ENCODE data around the gene SMU1. TPM values are rescaled to one million over a fixed set of nuclear protein-coding genes. Genes with fewer than 3 reads are reported as not detected.

Gene SMU1
- total RNA-seq (10 to 100 TPM; 14.9 to 18.5 (median 17.3) TPM), polyA plus RNA-seq (1 to 10 TPM; 5.8 to 8.5 TPM)
- long read RNA-seq, donor 1, full-length matches to known transcripts: 32 of 37 reads
- long read RNA-seq, donor 1, partial matches to known transcripts: 2 of 37 reads
- long read RNA-seq, donor 1, other reads (novel, unspliced or antisense): 3 of 37 reads
- long read RNA-seq, donor 2, full-length matches to known transcripts: 29 of 39 reads
- long read RNA-seq, donor 2, partial matches to known transcripts: 4 of 39 reads
- long read RNA-seq, donor 2, other reads (novel, unspliced or antisense): 6 of 39 reads
- long read RNA-seq, donor 3, full-length matches to known transcripts: 72 of 96 reads
- long read RNA-seq, donor 3, partial matches to known transcripts: 7 of 96 reads
- long read RNA-seq, donor 3, other reads (novel, unspliced or antisense): 17 of 96 reads

DNA sequence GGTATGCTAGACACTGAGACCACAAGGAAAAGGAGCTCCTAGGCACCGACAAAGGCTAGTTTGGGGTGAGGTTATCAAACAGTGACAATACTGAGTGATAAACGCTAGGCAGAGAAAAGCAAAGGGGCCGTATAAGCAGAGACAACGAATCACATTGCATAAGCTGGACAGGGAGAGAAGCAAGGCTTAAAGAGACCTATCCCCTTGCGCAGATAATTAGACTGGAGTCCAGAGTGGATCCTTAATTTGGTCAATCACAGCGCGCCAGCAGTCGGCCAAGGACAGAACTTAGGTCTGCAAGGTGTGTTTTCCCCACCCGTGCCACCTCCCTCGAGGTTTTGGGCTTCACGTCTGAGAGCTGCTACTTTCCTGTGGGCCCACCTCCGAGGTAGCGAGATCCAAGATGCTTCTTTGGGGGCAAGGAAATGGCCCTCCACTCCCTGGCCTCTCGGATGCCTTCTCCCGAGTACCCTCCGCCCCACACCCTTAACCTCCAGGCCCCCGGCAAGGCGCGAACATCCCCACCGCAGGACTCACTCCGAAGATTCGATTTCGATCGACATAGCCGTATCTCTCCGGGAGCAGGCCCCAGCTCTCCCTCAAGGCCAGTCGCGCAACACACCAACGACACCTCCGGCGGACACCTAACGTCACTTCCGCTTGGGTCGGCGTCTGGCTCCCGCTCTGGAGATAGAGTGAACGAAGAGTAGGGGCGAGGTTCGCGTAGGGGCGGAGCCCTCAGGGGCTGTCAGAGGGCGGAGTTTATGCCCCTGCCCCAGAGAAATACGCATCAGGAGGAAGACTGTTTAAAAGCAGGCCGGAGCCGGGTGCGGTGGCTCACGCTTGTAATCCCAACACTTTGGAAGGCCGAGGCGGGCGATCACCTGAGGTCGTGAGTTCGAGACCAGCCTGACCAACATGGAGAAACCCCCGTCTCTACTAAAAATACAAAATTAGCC is at the start of gene SMU1:
Gene SMU1, minus strand, starts transcription at position 629 of the 959 bp plus-strand sequence. Its CDS starts 66 bp downstream, at position 563.
- H3K4me1 ChIP-seq: peaks cover 0 to 44% (median 20%) of the 10 kb centered on the region in 9 donors
- no peaks in the 10 kb centered on the region for H3K9me3 ChIP-seq
- WGBS, 2 donors: 0 to 1% methylated on average over 53 of the region's 53 CpGs
- TF ChIP-seq, protein P1, sequence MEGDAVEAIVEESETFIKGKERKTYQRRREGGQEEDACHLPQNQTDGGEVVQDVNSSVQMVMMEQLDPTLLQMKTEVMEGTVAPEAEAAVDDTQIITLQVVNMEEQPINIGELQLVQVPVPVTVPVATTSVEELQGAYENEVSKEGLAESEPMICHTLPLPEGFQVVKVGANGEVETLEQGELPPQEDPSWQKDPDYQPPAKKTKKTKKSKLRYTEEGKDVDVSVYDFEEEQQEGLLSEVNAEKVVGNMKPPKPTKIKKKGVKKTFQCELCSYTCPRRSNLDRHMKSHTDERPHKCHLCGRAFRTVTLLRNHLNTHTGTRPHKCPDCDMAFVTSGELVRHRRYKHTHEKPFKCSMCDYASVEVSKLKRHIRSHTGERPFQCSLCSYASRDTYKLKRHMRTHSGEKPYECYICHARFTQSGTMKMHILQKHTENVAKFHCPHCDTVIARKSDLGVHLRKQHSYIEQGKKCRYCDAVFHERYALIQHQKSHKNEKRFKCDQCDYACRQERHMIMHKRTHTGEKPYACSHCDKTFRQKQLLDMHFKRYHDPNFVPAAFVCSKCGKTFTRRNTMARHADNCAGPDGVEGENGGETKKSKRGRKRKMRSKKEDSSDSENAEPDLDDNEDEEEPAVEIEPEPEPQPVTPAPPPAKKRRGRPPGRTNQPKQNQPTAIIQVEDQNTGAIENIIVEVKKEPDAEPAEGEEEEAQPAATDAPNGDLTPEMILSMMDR (IDR thresholded peaks at IDR 0.05): no peak
- peak within 1 kb of the TSS; percentile 63 to 96 (median 91) for H3K27ac ChIP-seq
- intact Hi-C loops (cut with DNase I): no loop called here
- H3K36me3 ChIP-seq: peaks cover 0 to 30% (median 18%) of the 10 kb centered on the region in 9 donors
- ATAC-seq (peak; percentile 96 to 99 (median 98)), DNase-seq (peak; percentile 96 to 97)
- H3K4me3 ChIP-seq: peak within 1 kb of the TSS; percentile 41 to 90 (median 77)
- H3K27me3 ChIP-seq: no peaks in the 10 kb centered on the region

DNA sequence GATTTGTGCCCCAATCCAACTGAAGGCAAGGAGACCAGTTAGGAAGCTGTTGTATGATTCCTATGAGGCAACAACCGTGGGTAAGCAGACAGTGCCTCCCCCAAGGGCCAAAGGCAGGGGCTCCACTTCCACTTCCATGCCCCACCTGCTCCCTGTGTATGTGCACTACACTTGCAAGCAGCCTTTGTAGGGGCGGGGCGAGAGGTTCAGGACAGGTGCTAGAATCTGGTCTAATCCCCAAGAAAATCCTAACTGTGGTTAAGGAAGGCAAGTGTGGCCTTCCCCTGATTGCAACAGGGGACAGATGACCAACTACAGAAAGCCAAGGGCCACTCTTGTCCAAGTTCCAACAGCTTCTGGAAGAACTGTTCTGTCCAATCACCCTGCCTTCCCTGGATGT is 49.0 kb upstream of the SMU1 start:
- WGBS, 2 donors: 87 to 92% methylated on average over 3 of the region's 3 CpGs
- Histone ChIP-seq H3K9me3 (no peaks in the 10 kb centered on the region), H3K4me1 (peaks cover 8 to 63% (median 48%) of the 10 kb centered on the region in 9 donors), H3K27ac (peak overlapping the region in 8 of 10 donors; percentile 16 to 61 (median 44)), H3K27me3 (no peaks in the 10 kb centered on the region), H3K4me3 (no peak overlapping the region), H3K36me3 (peaks cover 0 to 96% (median 17%) of the 10 kb centered on the region in 9 donors)
- no peak for DNase-seq
- no peak for ATAC-seq
- TF ChIP-seq, protein P1 (IDR thresholded peaks at IDR 0.05): no peak
- intact Hi-C loops (cut with DNase I): loop anchor here in 2 of 10 donors (5.0 kb wide), 1 partner anchor 42 kb away; the partner anchor contains the start of gene B4GALT1 (in 2 of the 2)

DNA sequence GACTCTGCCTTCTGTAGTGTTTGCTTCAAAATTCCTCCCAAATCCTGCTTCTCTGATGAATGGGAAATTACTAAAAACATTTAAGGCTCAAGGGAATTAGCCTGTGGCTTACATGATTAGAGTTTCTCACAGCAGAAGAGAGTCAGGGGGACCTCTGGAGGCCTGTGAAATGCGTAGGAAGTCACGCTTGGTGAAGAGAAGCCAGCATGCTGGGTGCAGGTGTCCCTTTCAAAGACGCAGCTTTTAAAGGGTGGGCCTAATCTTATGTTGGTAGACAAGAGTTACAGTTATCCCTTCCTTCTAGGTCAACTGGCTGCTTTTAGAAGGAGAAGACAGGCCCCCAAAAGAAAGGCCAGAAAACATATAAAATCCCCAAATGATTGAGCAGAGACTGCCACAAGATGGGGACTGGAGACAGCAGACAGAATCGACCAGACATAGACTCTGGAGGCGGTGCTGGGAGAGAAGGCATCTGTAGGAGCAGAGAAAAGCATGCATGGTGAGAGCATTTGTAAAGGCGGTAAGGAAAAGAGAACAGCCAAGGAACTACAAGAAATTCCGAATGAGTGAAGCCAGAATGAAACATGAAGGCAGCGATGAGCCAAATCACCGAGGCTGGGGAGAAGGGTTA is 48.4 kb upstream of the SMU1 start:
- intact Hi-C loops (cut with DNase I): loop anchor here in 3 of 10 donors (5.0 kb wide), 1 partner anchor 42 kb away; the partner anchor contains the start of gene B4GALT1 (in 3 of the 3)
- Histone ChIP-seq H3K27ac (peak overlapping the region in 8 of 10 donors; percentile 16 to 61 (median 44)), H3K4me3 (no peak overlapping the region), H3K36me3 (peaks cover 0 to 96% (median 20%) of the 10 kb centered on the region in 9 donors), H3K9me3 (no peaks in the 10 kb centered on the region), H3K4me1 (peaks cover 5 to 57% (median 43%) of the 10 kb centered on the region in 9 donors), H3K27me3 (no peaks in the 10 kb centered on the region)
- 71 to 73% methylated on average over 9 of the region's 9 CpGs for WGBS, 2 donors
- DNase-seq (no peak), ATAC-seq (peak in 5 of 8 donors; percentile 22 to 42 (median 30))
- TF ChIP-seq, protein P1 (IDR thresholded peaks at IDR 0.05): peak in 4 of 9 donors; percentile 7 to 43 (median 33)

All from heart right ventricle (tissue), 16 donors.